Calu3 (cell line): ENCODE measurements around the gene GAREM1. TPM values are rescaled to one million over a fixed set of nuclear protein-coding genes. Genes with fewer than 3 reads are reported as not detected.

Experiments
- BruUV-seq: library from RNA; stranded (reverse); fragments of 400-500 nt; replicated peaks from 2 replicates; lab custom pipeline; 2021; lab: Mats Ljungman, UMichigan
- CTCF ChIA-PET: fragments of 300-600 bp; sonication (Branson Sonifier 250); formaldehyde crosslinking; loops from one replicate; lab custom pipeline; 2022; ENCODE audit warnings: antibody characterized with exemption; lab: Charles Lee
- DNase-seq: peaks from one replicate; pipeline ENCODE4 v3.0.0; 2022
- H3K27ac Mint-ChIP-seq: one replicate; pipeline ENCODE4 v1.8.0; 2022; ENCODE audit warnings: mixed read lengths; ENCODE audit not compliant: unreplicated experiment
- H3K27me3 Mint-ChIP-seq: one replicate; pipeline ENCODE4 v1.8.0; 2022; ENCODE audit warnings: mixed read lengths; ENCODE audit not compliant: unreplicated experiment
- H3K36me3 Mint-ChIP-seq: one replicate; pipeline ENCODE4 v1.8.0; 2022; ENCODE audit warnings: mild to moderate bottlenecking, moderate library complexity, mixed read lengths; ENCODE audit not compliant: insufficient read depth, unreplicated experiment
- H3K4me1 Mint-ChIP-seq: one replicate; pipeline ENCODE4 v1.8.0; 2022; ENCODE audit warnings: mild to moderate bottlenecking, low read depth, mixed read lengths; ENCODE audit not compliant: unreplicated experiment
- H3K4me3 Mint-ChIP-seq: one replicate; pipeline ENCODE4 v1.8.0; 2022; ENCODE audit warnings: mild to moderate bottlenecking, low read depth, moderate library complexity, mixed read lengths; ENCODE audit not compliant: unreplicated experiment
- H3K9me3 Mint-ChIP-seq: one replicate; pipeline ENCODE4 v1.8.0; 2022; ENCODE audit warnings: low read depth, mixed read lengths; ENCODE audit not compliant: unreplicated experiment
- CTCF ChIP-seq: fragments of 200-600 bp; IDR thresholded peaks from one replicate; pipeline ENCODE4 v1.8.0; 2022; ENCODE audit warnings: antibody characterized with exemption; ENCODE audit not compliant: unreplicated experiment
- intact Hi-C: fragments of 100-400 bp; cut with micrococcal nuclease; formaldehyde crosslinking; loops from one replicate; pipeline ENCODE4 v1.10.0; 2022; ENCODE audit not compliant: unreplicated experiment
- total RNA-seq: library from RNA; stranded (reverse); gene quantifications from 2 replicates; pipeline ENCODE4 v1.2.3, GENCODE V29; 2022

GAREM1 gene
- total RNA-seq, 1 experiment from 2014 or later: 19.3 TPM

GRCh38 chr18:32287249-32287648 lies 183.4 kb downstream of the GAREM1 start:
- no peak for TF ChIP-seq CTCF
- intact Hi-C loops: loop anchor here (5.0 kb wide), 2 partner anchors 85 to 260 kb away; no protein-coding TSS in a partner anchor
- DNase-seq: no peak
- Mint-ChIP-seq H3K9me3 (no peaks in the 10 kb centered on the region), H3K36me3 (no peaks in the 10 kb centered on the region), H3K27ac (no peak overlapping the region), H3K27me3 (no peaks in the 10 kb centered on the region), H3K4me1 (no peaks in the 10 kb centered on the region), H3K4me3 (no peak overlapping the region)
- no TSS peak for BruUV-seq
- CTCF ChIA-PET: no interaction called here

- H3K4me3 Mint-ChIP-seq: no peak overlapping the region
- no peak for TF ChIP-seq CTCF
- BruUV-seq: no TSS peak
- CTCF ChIA-PET: no interaction called here
- H3K4me1 Mint-ChIP-seq: no peaks in the 10 kb centered on the region
- H3K36me3 Mint-ChIP-seq: no peaks in the 10 kb centered on the region
- H3K9me3 Mint-ChIP-seq: no peaks in the 10 kb centered on the region
- intact Hi-C loops: loop anchor here (5.0 kb wide), 2 partner anchors 86 to 261 kb away; no protein-coding TSS in a partner anchor
- no peaks in the 10 kb centered on the region for H3K27me3 Mint-ChIP-seq
- no peak overlapping the region for H3K27ac Mint-ChIP-seq
- DNase-seq: no peak
Observed at GRCh38 chr18:32286749-32287148, 183.9 kb downstream of the GAREM1 start.

- H3K4me1 Mint-ChIP-seq: peaks cover 10% of the 10 kb centered on the region
- no peaks in the 10 kb centered on the region for H3K36me3 Mint-ChIP-seq
- CTCF ChIA-PET: interaction anchor here (1.1 to 1.4 kb wide), 2 partner anchors 126 to 186 kb away, joined by 3 to 9 read pairs; partner anchors contain the start of gene GAREM1
- H3K27ac Mint-ChIP-seq: no peak overlapping the region
- H3K9me3 Mint-ChIP-seq: no peaks in the 10 kb centered on the region
- no TSS peak for BruUV-seq
- TF ChIP-seq CTCF: no peak
- H3K27me3 Mint-ChIP-seq: no peaks in the 10 kb centered on the region
- intact Hi-C loops: no loop called here
- DNase-seq: no peak
- H3K4me3 Mint-ChIP-seq: no peak overlapping the region
Observed at GRCh38 chr18:32284284-32284683, 186.4 kb downstream of the GAREM1 start.

GRCh38 chr18:32280911-32281310 lies 189.8 kb downstream of the GAREM1 start:
- H3K9me3 Mint-ChIP-seq: no peaks in the 10 kb centered on the region
- H3K4me1 Mint-ChIP-seq: peaks cover 38% of the 10 kb centered on the region
- intact Hi-C loops: no loop called here
- BruUV-seq: no TSS peak
- no peak overlapping the region for H3K4me3 Mint-ChIP-seq
- CTCF ChIA-PET: no interaction called here
- H3K27me3 Mint-ChIP-seq: no peaks in the 10 kb centered on the region
- no peak for DNase-seq
- TF ChIP-seq CTCF: no peak
- no peak overlapping the region for H3K27ac Mint-ChIP-seq
- H3K36me3 Mint-ChIP-seq: no peaks in the 10 kb centered on the region
